H1 (cell line): Measurements from ENCODE around the gene ADARB2. TPM values are rescaled to one million over a fixed set of nuclear protein-coding genes. Genes with fewer than 3 reads are reported as not detected.

Experiments
- CHD7 ChIP-seq: fragments of 300-600 bp; sonication (generic); IDR thresholded peaks from 2 replicates; pipeline ENCODE4 v1.7.1; 2012; ENCODE audit warnings: low read length, moderate library complexity, mild to moderate bottlenecking, inconsistent platforms; ENCODE audit not compliant: insufficient replicate concordance
- HDAC6 ChIP-seq: IDR thresholded peaks from one replicate; pipeline ENCODE4 v1.7.1; 2012; ENCODE audit warnings: low read depth, mild to moderate bottlenecking, inconsistent platforms, low read length, moderate library complexity
- KDM1A ChIP-seq: fragments of 200-600, 300-600 bp; sonication (generic); IDR thresholded peaks from 2 replicates; pipeline ENCODE4 v1.7.1; 2016; ENCODE audit warnings: mild to moderate bottlenecking, low read length, borderline replicate concordance
- SAP30 ChIP-seq: fragments of 300-600 bp; sonication (generic); IDR thresholded peaks from 2 replicates; pipeline ENCODE4 v1.7.1; 2012; ENCODE audit warnings: low read length, moderate library complexity, mild to moderate bottlenecking, inconsistent platforms; ENCODE audit not compliant: insufficient read depth, insufficient replicate concordance
- SUZ12 ChIP-seq: fragments of 200-600 bp; sonication (generic); IDR thresholded peaks from 2 replicates; pipeline ENCODE4 v1.6.1; 2012; ENCODE audit warnings: mild to moderate bottlenecking, inconsistent platforms, low read length, moderate library complexity, mixed read lengths
- polyA plus RNA-seq, 7 experiments: library from polyadenylated mRNA; depleted of rRNA in 3 of 7; stranded (reverse) in 5 of 7; unstranded in 2 of 7; fragments of >200 nt in 5 of 7; fragments of 200-250 nt in 2 of 7; gene quantifications; 1 replicate in 5 of 7; 2 replicates in 1 of 7; 4 replicates in 1 of 7; pipeline versions ENCODE4 v1.2.1 to v1.2.3, GENCODE V29; 2011 to 2013; ENCODE audit warnings: missing spikeins in 2 of 7, mixed read lengths in 2 of 7
- total RNA-seq: library from RNA; stranded (reverse); fragmentation: NEBNext Ultra II Directional; extraction: Animal tissue kit (Norgen Biotek cat#: 25700); gene quantifications from 2 replicates; pipeline ENCODE4 v1.2.1, GENCODE V29; 2021

The ADARB2 gene
- total and polyA plus RNA-seq, 2 of the 8 experiments (the other 6 are each of a cell fraction or from before 2014, with no cell fraction given), result 2.2 to 2.8 TPM

- TF ChIP-seq CHD7, result no peak
- TF ChIP-seq HDAC6, result no peak
- TF ChIP-seq SAP30, result no peak
- no peak for TF ChIP-seq SUZ12
- TF ChIP-seq KDM1A, result no peak
These were observed 581.3 kb downstream of the ADARB2 start (continued) for GRCh38 chr10:1155791-1156615.
